Activated naive CD8-positive, alpha-beta T cell (primary cell): ENCODE results near the gene TMEM37.

Experiments
- H3K27ac Mint-ChIP-seq: one replicate; pipeline ENCODE4 v1.8.0; 2021; ENCODE audit warnings: mixed read lengths
- H3K27me3 Mint-ChIP-seq: one replicate; pipeline ENCODE4 v1.8.0; 2021; ENCODE audit warnings: mixed read lengths
- H3K36me3 Mint-ChIP-seq: one replicate; pipeline ENCODE4 v1.8.0; 2021; ENCODE audit warnings: mixed read lengths
- H3K4me1 Mint-ChIP-seq: one replicate; pipeline ENCODE4 v1.8.0; 2021; ENCODE audit warnings: low read depth, mixed read lengths
- H3K4me3 Mint-ChIP-seq: one replicate; pipeline ENCODE4 v1.8.0; 2021; ENCODE audit warnings: mild to moderate bottlenecking, mixed read lengths
- H3K9me3 Mint-ChIP-seq: one replicate; pipeline ENCODE4 v1.8.0; 2021; ENCODE audit warnings: low read depth, mixed read lengths

The TMEM37 gene

GRCh38 chr2:119435081-119435952, 3.7 kb downstream of the TMEM37 start:
- Mint-ChIP-seq H3K9me3 (no peaks in the 10 kb centered on the region), H3K36me3 (no peaks in the 10 kb centered on the region), H3K4me3 (no peak overlapping the region), H3K4me1 (peaks cover 5% of the 10 kb centered on the region), H3K27me3 (peaks cover 12% of the 10 kb centered on the region), H3K27ac (no peak overlapping the region)

DNA sequence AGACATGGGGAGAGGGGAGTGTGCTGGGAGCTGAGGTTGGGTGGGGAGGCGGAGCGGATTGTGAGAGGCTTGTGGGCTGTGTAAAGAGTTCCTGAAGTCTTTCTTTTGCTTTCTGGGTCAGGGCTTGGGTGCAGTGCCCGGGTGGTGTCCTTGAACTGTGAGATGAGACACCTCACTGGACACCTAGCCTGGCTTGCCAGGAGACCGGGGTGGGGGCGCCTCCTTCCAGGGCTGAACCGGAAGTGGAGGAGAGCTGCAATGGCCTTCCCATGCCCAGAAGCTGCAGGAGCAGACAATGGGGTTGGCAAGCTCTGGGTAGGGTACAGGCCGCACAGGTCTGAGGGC, 4.3 kb downstream of the TMEM37 start:
- H3K4me3 Mint-ChIP-seq = no peak overlapping the region
- H3K27me3 Mint-ChIP-seq = peaks cover 11% of the 10 kb centered on the region
- no peak overlapping the region for H3K27ac Mint-ChIP-seq
- H3K4me1 Mint-ChIP-seq = peaks cover 5% of the 10 kb centered on the region
- no peaks in the 10 kb centered on the region for H3K36me3 Mint-ChIP-seq
- H3K9me3 Mint-ChIP-seq = no peaks in the 10 kb centered on the region

- H3K4me3 Mint-ChIP-seq = no peak overlapping the region
- H3K36me3 Mint-ChIP-seq = no peaks in the 10 kb centered on the region
- no peak overlapping the region for H3K27ac Mint-ChIP-seq
- H3K27me3 Mint-ChIP-seq = peaks cover 5% of the 10 kb centered on the region
- peaks cover under 1% of the 10 kb centered on the region for H3K4me1 Mint-ChIP-seq
- no peaks in the 10 kb centered on the region for H3K9me3 Mint-ChIP-seq
Observed at GRCh38 chr2:119436993-119437772, 5.5 kb downstream of the TMEM37 start.

DNA sequence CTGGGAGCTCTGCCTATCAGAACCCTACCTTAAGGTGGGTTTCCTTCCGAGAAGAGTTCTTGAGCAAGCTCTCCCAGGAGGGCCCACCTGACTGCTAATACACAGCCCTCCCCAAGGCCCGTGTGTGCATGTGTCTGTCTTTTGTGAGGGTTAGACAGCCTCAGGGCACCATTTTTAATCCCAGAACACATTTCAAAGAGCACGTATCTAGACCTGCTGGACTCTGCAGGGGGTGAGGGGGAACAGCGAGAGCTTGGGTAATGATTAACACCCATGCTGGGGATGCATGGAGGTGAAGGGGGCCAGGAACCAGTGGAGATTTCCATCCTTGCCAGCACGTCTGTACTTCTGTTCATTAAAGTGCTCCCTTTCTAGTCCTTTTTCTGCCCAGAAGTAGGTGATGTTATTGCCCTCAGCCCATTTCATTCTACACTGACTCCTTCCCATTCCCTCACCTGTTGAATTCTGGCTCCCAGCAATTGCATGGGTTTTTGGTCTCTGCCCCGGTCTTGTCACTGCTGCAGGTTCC, 6.5 kb downstream of the TMEM37 start:
- H3K36me3 Mint-ChIP-seq = no peaks in the 10 kb centered on the region

GRCh38 chr2:119438726-119439284, 7.2 kb downstream of the TMEM37 start:
- no peak overlapping the region for H3K4me3 Mint-ChIP-seq
- H3K9me3 Mint-ChIP-seq = no peaks in the 10 kb centered on the region
- H3K36me3 Mint-ChIP-seq = no peaks in the 10 kb centered on the region
- H3K27me3 Mint-ChIP-seq = peaks cover 2% of the 10 kb centered on the region
- H3K27ac Mint-ChIP-seq = no peak overlapping the region
- H3K4me1 Mint-ChIP-seq = no peaks in the 10 kb centered on the region

More for the DNA sequence above, 6.5 kb downstream of the TMEM37 start:
- no peak overlapping the region for H3K27ac Mint-ChIP-seq
- no peaks in the 10 kb centered on the region for H3K9me3 Mint-ChIP-seq
- no peak overlapping the region for H3K4me3 Mint-ChIP-seq
- H3K4me1 Mint-ChIP-seq = no peaks in the 10 kb centered on the region
- peaks cover 2% of the 10 kb centered on the region for H3K27me3 Mint-ChIP-seq

DNA sequence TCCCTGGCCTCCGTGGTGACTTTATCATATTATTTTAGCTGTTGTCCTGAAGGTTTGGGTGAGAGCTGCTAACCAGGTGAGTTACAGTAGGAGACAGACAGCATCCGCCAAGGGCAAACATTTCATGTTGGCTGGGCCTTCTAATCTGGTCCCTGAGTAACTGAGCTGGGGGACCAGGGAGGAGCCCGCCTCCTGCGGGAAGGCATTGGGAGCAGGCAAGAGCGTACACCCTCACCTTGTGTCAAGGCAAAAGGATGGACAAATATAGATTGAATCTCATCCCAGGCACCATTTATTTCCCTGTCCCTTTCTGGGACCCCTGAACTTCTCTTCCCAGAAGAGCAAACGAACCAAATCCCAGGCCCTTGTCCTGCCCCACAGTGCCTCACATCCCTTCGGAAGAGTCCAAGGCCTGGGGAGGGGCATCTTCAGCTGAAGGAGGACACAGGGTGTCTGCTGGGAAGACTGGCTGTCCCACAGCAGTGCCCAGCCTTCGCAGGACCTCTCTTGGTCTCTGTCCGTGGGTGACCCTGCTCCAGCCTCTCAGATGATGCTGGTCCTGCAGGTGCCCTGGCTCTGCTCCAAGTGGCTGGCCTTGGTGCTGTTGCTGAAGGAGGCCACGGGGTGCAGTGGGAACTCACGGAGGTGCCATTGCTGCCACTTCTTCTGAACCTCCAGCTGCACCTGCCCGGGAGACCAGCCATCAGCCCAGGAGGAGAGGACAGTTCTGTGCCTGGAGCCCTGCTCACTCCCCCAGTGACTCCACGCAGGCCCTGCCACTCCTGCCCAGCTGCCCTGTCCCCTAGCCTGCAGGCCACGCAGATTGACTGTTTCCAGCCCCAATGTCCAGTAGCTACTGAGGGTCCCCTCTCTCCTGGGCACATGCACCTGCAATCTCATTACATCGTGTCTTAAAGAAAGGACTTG, 8.2 kb downstream of the TMEM37 start:
- H3K4me1 Mint-ChIP-seq = no peaks in the 10 kb centered on the region
- H3K9me3 Mint-ChIP-seq = no peaks in the 10 kb centered on the region
- H3K4me3 Mint-ChIP-seq = no peak overlapping the region
- no peaks in the 10 kb centered on the region for H3K27me3 Mint-ChIP-seq
- no peak overlapping the region for H3K27ac Mint-ChIP-seq
- no peaks in the 10 kb centered on the region for H3K36me3 Mint-ChIP-seq

DNA sequence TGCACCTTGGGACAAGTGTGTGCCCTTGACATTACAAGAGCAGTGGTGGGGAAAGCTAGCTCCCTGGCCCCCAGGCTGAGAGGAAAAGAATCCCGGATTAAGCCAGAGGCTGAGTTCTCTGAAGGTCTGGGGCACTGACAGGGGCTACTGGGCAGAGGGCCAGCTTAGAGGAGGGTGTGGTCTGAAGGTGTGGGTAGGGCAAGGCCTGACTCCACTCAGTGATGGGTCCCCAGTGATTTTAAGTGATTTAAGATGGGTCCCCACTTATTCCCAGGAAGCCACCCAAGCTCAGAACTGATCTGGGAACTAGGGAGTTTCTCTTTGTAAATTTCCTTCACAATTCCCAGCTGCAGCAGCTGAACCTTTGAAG, 8.8 kb downstream of the TMEM37 start:
- no peak overlapping the region for H3K27ac Mint-ChIP-seq
- no peak overlapping the region for H3K4me3 Mint-ChIP-seq
- H3K36me3 Mint-ChIP-seq = no peaks in the 10 kb centered on the region
- H3K9me3 Mint-ChIP-seq = no peaks in the 10 kb centered on the region
- no peaks in the 10 kb centered on the region for H3K4me1 Mint-ChIP-seq
- H3K27me3 Mint-ChIP-seq = no peaks in the 10 kb centered on the region

DNA sequence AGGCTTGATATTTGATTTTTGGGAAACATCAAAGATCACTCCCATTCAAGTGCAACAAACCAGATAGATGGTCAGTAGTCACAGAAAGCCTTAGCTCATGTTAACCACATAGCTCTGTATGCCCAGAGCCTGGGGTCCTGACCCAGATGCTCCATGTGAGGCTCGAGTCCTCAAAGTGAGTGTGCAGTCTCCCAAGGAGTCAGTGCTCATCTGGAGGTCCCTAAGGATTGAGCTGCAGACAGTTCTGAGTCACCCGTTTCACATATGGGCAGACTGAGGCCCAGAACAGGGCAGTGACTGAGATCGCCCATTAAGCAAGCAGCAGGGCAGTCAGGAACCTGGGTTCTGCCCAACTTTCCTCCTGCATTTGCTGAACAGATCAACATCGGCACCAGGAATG, 9.2 kb downstream of the TMEM37 start:
- Mint-ChIP-seq H3K27ac (no peak overlapping the region), H3K4me3 (no peak overlapping the region), H3K9me3 (no peaks in the 10 kb centered on the region), H3K27me3 (no peaks in the 10 kb centered on the region), H3K4me1 (no peaks in the 10 kb centered on the region), H3K36me3 (no peaks in the 10 kb centered on the region)

DNA sequence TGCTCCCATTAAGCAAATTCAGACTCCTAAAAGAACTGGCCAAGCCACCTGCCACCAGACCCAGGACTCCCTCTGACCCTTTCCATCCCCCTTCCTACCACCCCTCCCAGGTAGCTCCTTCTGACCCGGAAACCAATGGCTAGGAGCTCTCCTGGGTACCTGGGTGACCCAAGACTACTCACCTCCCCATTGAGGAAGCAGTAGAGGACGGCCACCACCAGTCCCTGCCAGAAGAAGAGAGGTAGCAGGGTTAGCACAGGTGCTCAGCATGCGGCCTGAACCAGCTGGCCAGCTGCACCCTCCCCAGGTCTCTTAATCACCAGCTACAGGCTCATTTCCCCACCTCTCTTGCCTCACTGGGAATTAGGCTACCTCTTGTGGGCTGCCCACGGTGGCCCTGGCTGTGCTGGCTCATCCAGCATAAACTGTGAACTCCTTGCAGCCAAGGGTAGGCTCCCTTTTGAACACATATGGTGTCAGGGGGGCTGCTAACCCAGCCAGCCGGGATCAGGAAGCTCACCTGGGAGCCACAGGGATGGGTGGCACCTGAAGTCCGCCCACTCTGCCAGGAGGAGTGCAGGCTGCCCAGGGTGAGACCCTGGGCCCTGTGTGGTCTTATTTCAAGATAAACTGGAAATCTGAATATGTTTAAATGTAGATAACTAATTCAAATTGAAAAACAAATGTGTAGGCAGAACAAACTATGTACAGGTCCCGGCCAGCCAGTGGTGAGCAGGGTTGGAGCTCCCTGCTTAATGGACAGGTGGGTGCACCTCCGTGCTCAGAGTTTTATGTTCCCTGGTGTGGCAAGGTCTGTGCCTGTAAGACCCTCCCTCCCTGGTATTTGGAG, 9.9 kb downstream of the TMEM37 start:
- Mint-ChIP-seq H3K27ac (no peak overlapping the region), H3K27me3 (peaks cover 3% of the 10 kb centered on the region), H3K4me1 (no peaks in the 10 kb centered on the region), H3K36me3 (no peaks in the 10 kb centered on the region), H3K9me3 (no peaks in the 10 kb centered on the region), H3K4me3 (no peak overlapping the region)

GRCh38 chr2:119442226-119442619, 10.6 kb downstream of the TMEM37 start:
- no peak overlapping the region for H3K27ac Mint-ChIP-seq
- no peaks in the 10 kb centered on the region for H3K9me3 Mint-ChIP-seq
- H3K4me3 Mint-ChIP-seq = no peak overlapping the region
- H3K36me3 Mint-ChIP-seq = no peaks in the 10 kb centered on the region
- no peaks in the 10 kb centered on the region for H3K4me1 Mint-ChIP-seq
- H3K27me3 Mint-ChIP-seq = peaks cover 3% of the 10 kb centered on the region

- H3K27me3 Mint-ChIP-seq = peaks cover 3% of the 10 kb centered on the region
- no peak overlapping the region for H3K4me3 Mint-ChIP-seq
- H3K36me3 Mint-ChIP-seq = no peaks in the 10 kb centered on the region
- no peak overlapping the region for H3K27ac Mint-ChIP-seq
- H3K9me3 Mint-ChIP-seq = no peaks in the 10 kb centered on the region
- no peaks in the 10 kb centered on the region for H3K4me1 Mint-ChIP-seq
Observed at GRCh38 chr2:119442850-119443249, 11.2 kb downstream of the TMEM37 start.

- H3K27me3 Mint-ChIP-seq = peaks cover 9% of the 10 kb centered on the region
Observed at GRCh38 chr2:119446037-119446436, 14.4 kb downstream of the TMEM37 start.

GRCh38 chr2:119448427-119449141, 16.9 kb downstream of the TMEM37 start:
- Mint-ChIP-seq H3K4me1 (no peaks in the 10 kb centered on the region), H3K27ac (no peak overlapping the region), H3K36me3 (no peaks in the 10 kb centered on the region), H3K27me3 (peaks cover 11% of the 10 kb centered on the region), H3K9me3 (no peaks in the 10 kb centered on the region), H3K4me3 (no peak overlapping the region)

More at GRCh38 chr2:119446037-119446436, 14.4 kb downstream of the TMEM37 start:
- H3K4me3 Mint-ChIP-seq = no peak overlapping the region
- no peaks in the 10 kb centered on the region for H3K4me1 Mint-ChIP-seq
- no peaks in the 10 kb centered on the region for H3K9me3 Mint-ChIP-seq
- no peaks in the 10 kb centered on the region for H3K36me3 Mint-ChIP-seq
- H3K27ac Mint-ChIP-seq = no peak overlapping the region
